ENCODE results near the gene ZDHHC6.
"Not testable (repeated sequence)": the region's sequence is repeated elsewhere in the genome, so short reads cannot be mapped to it uniquely, and the experiment has no call there.

The ZDHHC6 gene

GRCh38 chr10:112442063-112442462 is 4.7 kb downstream of the ZDHHC6 start:
- DNase-seq, result no peak

- no peak for DNase-seq
Measured at GRCh38 chr10:112441520-112441919, 5.2 kb downstream of the ZDHHC6 start.

GRCh38 chr10:112438356-112438755 is 8.4 kb downstream of the ZDHHC6 start:
- no peak for DNase-seq

DNA sequence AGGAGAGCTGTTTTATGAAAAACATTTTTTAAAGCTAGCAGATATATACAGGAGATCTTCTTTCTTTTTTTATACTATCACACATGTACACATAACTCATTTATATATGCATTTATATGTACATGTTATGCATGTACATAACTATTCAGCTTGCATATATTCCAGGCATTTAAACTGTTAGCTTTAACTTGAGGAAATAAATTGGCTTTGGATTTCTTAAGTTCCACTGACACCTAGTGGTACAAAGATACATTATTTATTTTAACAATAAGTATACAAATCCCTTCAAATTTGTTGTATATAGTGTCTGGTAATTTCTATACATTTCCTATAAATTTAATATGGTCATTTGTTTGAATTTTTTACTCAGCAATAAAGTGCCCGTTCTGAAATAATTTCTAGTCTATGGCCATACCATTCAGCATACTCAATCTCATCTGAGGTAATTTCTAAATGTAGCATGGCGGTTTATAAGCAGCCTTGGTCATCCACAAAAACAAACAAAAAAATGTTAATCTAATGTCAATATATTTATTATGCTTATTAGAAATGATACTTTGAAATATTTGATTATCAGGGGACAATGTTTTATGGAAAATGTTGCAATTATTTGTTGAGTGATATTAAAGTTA is 11.6 kb downstream of the ZDHHC6 start:
- DNase-seq, result no peak

GRCh38 chr10:112433136-112433535 is 13.6 kb downstream of the ZDHHC6 start:
- DNase-seq, result no peak

DNA sequence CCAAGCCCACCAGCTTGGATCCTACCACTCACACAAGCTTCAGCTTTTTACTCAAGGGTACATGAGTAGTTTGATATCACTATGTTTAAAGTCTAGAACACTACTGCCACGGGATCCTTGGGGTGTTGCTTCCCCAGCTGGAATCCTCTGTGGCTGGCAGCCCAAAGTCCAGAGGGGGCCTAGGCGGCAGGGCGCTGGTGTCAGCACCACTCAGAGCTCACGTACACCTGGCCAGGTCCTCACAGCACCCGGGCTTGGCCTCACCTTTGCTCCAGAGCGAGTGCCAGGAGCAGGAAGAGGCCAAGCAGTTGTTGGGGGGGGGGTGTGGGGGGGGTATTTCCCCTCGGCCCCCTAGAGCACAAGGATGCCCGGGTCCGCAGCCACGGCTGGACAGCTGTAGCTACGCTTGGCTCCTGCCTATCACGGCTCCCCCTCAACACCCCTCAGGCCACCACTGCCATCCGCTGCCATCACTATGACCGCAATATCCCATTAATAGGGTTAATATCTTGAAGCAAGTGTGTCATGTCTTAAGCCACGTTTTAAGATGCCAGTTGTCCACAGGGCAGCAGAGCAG is 17.0 kb downstream of the ZDHHC6 start:
- no peak for DNase-seq

GRCh38 chr10:112429147-112429546 is 17.6 kb downstream of the ZDHHC6 start:
- DNase-seq, result no peak

- DNase-seq, result no peak
Measured at GRCh38 chr10:112426111-112426510, 20.6 kb downstream of the ZDHHC6 start.

- no peak for DNase-seq
Measured at GRCh38 chr10:112424651-112425050, 22.1 kb downstream of the ZDHHC6 start.

DNA sequence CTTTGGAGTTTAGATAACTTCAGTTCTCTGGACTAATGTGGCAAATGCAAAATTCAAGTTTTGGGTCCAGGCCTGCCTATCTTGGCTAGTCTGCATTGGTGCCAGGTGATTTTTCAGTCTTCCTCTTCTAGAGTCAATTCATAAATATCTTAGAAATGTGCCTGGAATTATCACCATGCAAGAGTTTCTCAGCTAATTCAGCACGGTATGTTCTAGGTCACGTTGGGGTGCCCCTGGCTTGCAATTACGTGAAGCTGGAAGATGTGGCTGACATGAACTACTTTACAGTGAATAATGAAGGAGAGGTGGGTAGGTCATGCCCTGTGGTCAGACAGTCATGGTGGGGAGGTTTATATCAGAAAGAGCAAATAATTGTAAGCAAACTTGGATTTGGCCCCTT is 25.0 kb downstream of the ZDHHC6 start:
- DNase-seq, result no peak

- DNase-seq, result no peak
Measured at GRCh38 chr10:112412696-112413095, 34.0 kb downstream of the ZDHHC6 start.

GRCh38 chr10:112409755-112410154 is 37.0 kb downstream of the ZDHHC6 start:
- no peak for DNase-seq

DNA sequence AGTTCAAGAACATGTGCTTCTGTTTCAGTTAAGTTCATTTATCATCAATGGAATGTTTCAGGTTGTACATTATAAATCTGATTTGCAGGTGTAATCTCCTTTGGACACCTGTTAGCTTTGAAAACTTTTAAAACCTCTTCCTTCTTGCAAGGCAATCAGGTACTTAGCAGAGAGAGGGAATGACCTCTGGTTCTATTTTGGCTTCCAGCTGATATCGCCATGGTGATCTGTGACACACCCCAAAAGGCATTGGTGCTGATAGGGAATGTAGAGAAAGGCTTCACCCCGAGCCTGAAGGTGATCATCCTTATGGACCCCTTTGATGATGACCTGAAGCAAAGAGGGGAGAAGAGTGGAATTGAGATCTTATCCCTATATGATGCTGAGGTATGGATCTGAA is 37.4 kb downstream of the ZDHHC6 start:
- no peak for DNase-seq

DNA sequence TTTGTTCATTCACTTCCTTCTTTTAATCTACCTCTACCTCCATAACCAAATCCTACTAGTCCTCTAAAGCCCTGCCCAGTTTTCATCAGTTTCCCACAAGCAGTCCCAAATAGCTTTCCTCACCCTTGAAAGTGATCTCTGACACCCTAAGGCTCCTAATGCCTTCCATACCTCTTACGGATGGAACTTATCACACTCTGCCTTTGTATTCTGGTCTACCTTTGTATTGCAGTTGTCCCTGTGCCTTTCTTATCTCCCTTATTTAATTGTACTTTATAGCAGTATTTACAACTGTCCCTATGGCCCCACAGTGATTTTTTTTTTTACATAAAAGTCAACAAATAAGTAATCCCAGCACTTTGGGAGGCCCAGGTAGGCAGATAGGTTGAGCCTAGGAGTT is 39.0 kb downstream of the ZDHHC6 start:
- DNase-seq, result no peak

- DNase-seq, result not testable (repeated sequence)
Measured at GRCh38 chr10:112406806-112407205, 39.9 kb downstream of the ZDHHC6 start.

- DNase-seq, result no peak
Measured at GRCh38 chr10:112404617-112405016, 42.1 kb downstream of the ZDHHC6 start.

- no peak for DNase-seq
Measured at GRCh38 chr10:112402917-112403316, 43.8 kb downstream of the ZDHHC6 start.

GRCh38 chr10:112397592-112397991 is 49.1 kb downstream of the ZDHHC6 start:
- DNase-seq, result no peak

GRCh38 chr10:112395809-112396530 is 50.7 kb downstream of the ZDHHC6 start:
- no peak for DNase-seq

- DNase-seq, result no peak
Measured at GRCh38 chr10:112394475-112394875, 52.2 kb downstream of the ZDHHC6 start.

GRCh38 chr10:112393827-112394226 is 52.9 kb downstream of the ZDHHC6 start:
- no peak for DNase-seq

DNA sequence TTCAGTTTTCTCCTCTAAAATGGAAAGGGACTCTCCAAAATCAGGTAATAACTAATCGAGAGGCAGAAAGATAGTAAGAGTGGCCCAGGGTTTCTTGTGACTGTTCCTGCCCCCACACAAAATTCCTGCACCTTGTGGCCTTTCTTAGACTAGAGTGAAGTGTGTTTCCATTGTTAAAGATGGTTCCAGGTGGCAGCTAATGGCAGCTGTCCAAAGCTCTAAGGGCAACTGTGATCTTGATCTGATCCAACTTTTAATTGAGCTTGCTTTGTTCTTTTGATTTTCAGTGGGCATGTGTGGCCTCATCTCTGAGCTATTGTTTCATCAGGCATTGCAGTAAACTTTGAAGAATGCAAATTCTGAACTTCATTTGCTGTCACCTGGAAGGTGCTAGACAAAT is 53.4 kb downstream of the ZDHHC6 start:
- no peak for DNase-seq

- DNase-seq, result no peak
Measured at GRCh38 chr10:112390125-112390703, 56.5 kb downstream of the ZDHHC6 start.

GRCh38 chr10:112389271-112389822 is 57.4 kb downstream of the ZDHHC6 start:
- peak; percentile 37 to 48 for DNase-seq

Data from activated CD4-positive, alpha-beta T cell treated with anti-CD3 and anti-CD28 coated beads, Interleukin-2, amount 50 U/mL, for 4 hours (primary cell).